ENCODE measurements around the gene FAM83G.

The FAM83G gene

GRCh38 chr17:18951941-18952842 lies 52.4 kb downstream of the FAM83G start, which contains the start of gene SLC5A10:
Gene SLC5A10, plus strand, starts transcription at chr17:18952165. Its CDS starts 41 bp downstream, at chr17:18952206.
- Histone ChIP-seq H2BK5ac (ENCODE audit: low read length) (peak within 1 kb of the TSS; percentile 42), H3K23ac (ENCODE audit: low read depth, low read length, poor library complexity) (no peak within 1 kb of the TSS), H2BK12ac (ENCODE audit: low read length) (peak within 1 kb of the TSS; percentile 86), H4K91ac (ENCODE audit: low read depth, low read length, poor library complexity) (peak within 1 kb of the TSS; percentile 49), H3K9me3 (replicated peaks in 1 of 2; ENCODE audit: control insufficient read depth in 2 of 2, insufficient read depth in 1 of 2, low read depth in 1 of 2, low read length in 2 of 2) (no peaks in the 10 kb centered on the region), H3K27me3 (ENCODE audit: control insufficient read depth in 3 of 3, insufficient read depth in 3 of 3, low read depth in 1 of 3, low read length in 3 of 3) (peaks cover 0 to 16% (median 2%) of the 10 kb centered on the region in 3 experiments), H2BK15ac (ENCODE audit: low read length) (peak within 1 kb of the TSS; percentile 88), H3K9ac (ENCODE audit: low read depth, low read length, poor library complexity) (peak within 1 kb of the TSS; percentile 78), H2AK5ac (ENCODE audit: low read depth, low read length) (peak within 1 kb of the TSS; percentile 90), H2BK120ac (ENCODE audit: low read depth, low read length) (no peak within 1 kb of the TSS), H3K4ac (ENCODE audit: low read length) (no peak within 1 kb of the TSS), H2AFZ (ENCODE audit: low read length) (no peak within 1 kb of the TSS), H3K4me3 (ENCODE audit: low read length in 2 of 2) (no peak within 1 kb of the TSS), H3K4me2 (ENCODE audit: insufficient read depth, low read length, poor library complexity, severe bottlenecking) (no peak within 1 kb of the TSS), H4K8ac (ENCODE audit: low read depth, low read length) (no peak within 1 kb of the TSS), H3K79me1 (ENCODE audit: low read depth, low read length) (peaks cover 2% of the 10 kb centered on the region), H3K36me3 (replicated peaks in 1 of 2; ENCODE audit: control insufficient read depth in 2 of 2, insufficient read depth in 2 of 2, low read length in 2 of 2) (no peaks in the 10 kb centered on the region), H3K4me1 (ENCODE audit: control insufficient read depth in 2 of 2, insufficient read depth in 1 of 2, low read depth in 1 of 2, low read length in 2 of 2) (peaks cover 0 to 3% of the 10 kb centered on the region in 2 donors), H3K18ac (ENCODE audit: low read length) (peak within 1 kb of the TSS; percentile 84), H3K27ac (replicated peaks; ENCODE audit: low read length) (no peak within 1 kb of the TSS), H3K14ac (ENCODE audit: low read length) (no peak within 1 kb of the TSS)
- no peak for DNase-seq (ENCODE audit: low spot score)
- no CpG with 5 or more reads among the region's 17 CpGs for WGBS, 2 donors (ENCODE audit: extremely low coverage in 2 of 2, insufficient read length in 2 of 2, insufficient replicate concordance in 1 of 2)

- no peak overlapping the region for H3K4me2 ChIP-seq (ENCODE audit: insufficient read depth, low read length, poor library complexity, severe bottlenecking)
- peaks cover 0 to 3% of the 10 kb centered on the region in 2 donors for H3K4me1 ChIP-seq (ENCODE audit: control insufficient read depth in 2 of 2, insufficient read depth in 1 of 2, low read depth in 1 of 2, low read length in 2 of 2)
- peak overlapping the region; percentile 42 for H2BK5ac ChIP-seq (ENCODE audit: low read length)
- peak overlapping the region; percentile 75 for H2BK12ac ChIP-seq (ENCODE audit: low read length)
- H4K8ac ChIP-seq (ENCODE audit: low read depth, low read length) = no peak overlapping the region
- H3K27me3 ChIP-seq (ENCODE audit: control insufficient read depth in 3 of 3, insufficient read depth in 3 of 3, low read depth in 1 of 3, low read length in 3 of 3) = peaks cover 0 to 23% (median 2%) of the 10 kb centered on the region in 3 experiments
- H2BK120ac ChIP-seq (ENCODE audit: low read depth, low read length) = no peak overlapping the region
- H3K14ac ChIP-seq (ENCODE audit: low read length) = no peak overlapping the region
- no peak overlapping the region for H3K4me3 ChIP-seq (ENCODE audit: low read length in 2 of 2)
- peaks cover 2% of the 10 kb centered on the region for H3K79me1 ChIP-seq (ENCODE audit: low read depth, low read length)
- H3K9me3 ChIP-seq (replicated peaks in 1 of 2; ENCODE audit: control insufficient read depth in 2 of 2, insufficient read depth in 1 of 2, low read depth in 1 of 2, low read length in 2 of 2) = no peaks in the 10 kb centered on the region
- H3K9ac ChIP-seq (ENCODE audit: low read depth, low read length, poor library complexity) = peak overlapping the region; percentile 78
- H2BK15ac ChIP-seq (ENCODE audit: low read length) = peak overlapping the region; percentile 10
- peak overlapping the region; percentile 49 for H4K91ac ChIP-seq (ENCODE audit: low read depth, low read length, poor library complexity)
- DNase-seq (ENCODE audit: low spot score) = no peak
- no CpG with 5 or more reads among the region's 34 CpGs for WGBS, 2 donors (ENCODE audit: extremely low coverage in 2 of 2, insufficient read length in 2 of 2, insufficient replicate concordance in 1 of 2)
- no peak overlapping the region for H2AFZ ChIP-seq (ENCODE audit: low read length)
- H2AK5ac ChIP-seq (ENCODE audit: low read depth, low read length) = peak overlapping the region; percentile 90
- no peak overlapping the region for H3K4ac ChIP-seq (ENCODE audit: low read length)
- no peak overlapping the region for H3K27ac ChIP-seq (replicated peaks; ENCODE audit: low read length)
- H3K18ac ChIP-seq (ENCODE audit: low read length) = peak overlapping the region; percentile 70
- H3K36me3 ChIP-seq (replicated peaks in 1 of 2; ENCODE audit: control insufficient read depth in 2 of 2, insufficient read depth in 2 of 2, low read length in 2 of 2) = no peaks in the 10 kb centered on the region
- no peak overlapping the region for H3K23ac ChIP-seq (ENCODE audit: low read depth, low read length, poor library complexity)
These were observed 53.3 kb downstream of the FAM83G start for GRCh38 chr17:18950944-18951905.

- Histone ChIP-seq H3K27ac (replicated peaks; ENCODE audit: low read length) (no peak overlapping the region), H3K23ac (ENCODE audit: low read depth, low read length, poor library complexity) (no peak overlapping the region), H2BK15ac (ENCODE audit: low read length) (no peak overlapping the region), H4K8ac (ENCODE audit: low read depth, low read length) (no peak overlapping the region), H3K9ac (ENCODE audit: low read depth, low read length, poor library complexity) (no peak overlapping the region), H3K4me1 (ENCODE audit: control insufficient read depth in 2 of 2, insufficient read depth in 1 of 2, low read depth in 1 of 2, low read length in 2 of 2) (peaks cover 0 to 9% of the 10 kb centered on the region in 2 donors), H3K27me3 (ENCODE audit: control insufficient read depth in 3 of 3, insufficient read depth in 3 of 3, low read depth in 1 of 3, low read length in 3 of 3) (peaks cover 0 to 31% (median 2%) of the 10 kb centered on the region in 3 experiments), H3K18ac (ENCODE audit: low read length) (no peak overlapping the region), H2BK12ac (ENCODE audit: low read length) (no peak overlapping the region), H3K36me3 (replicated peaks in 1 of 2; ENCODE audit: control insufficient read depth in 2 of 2, insufficient read depth in 2 of 2, low read length in 2 of 2) (no peaks in the 10 kb centered on the region), H3K4me2 (ENCODE audit: insufficient read depth, low read length, poor library complexity, severe bottlenecking) (no peak overlapping the region), H4K91ac (ENCODE audit: low read depth, low read length, poor library complexity) (no peak overlapping the region), H3K9me3 (replicated peaks in 1 of 2; ENCODE audit: control insufficient read depth in 2 of 2, insufficient read depth in 1 of 2, low read depth in 1 of 2, low read length in 2 of 2) (no peaks in the 10 kb centered on the region), H3K79me1 (ENCODE audit: low read depth, low read length) (peaks cover 2% of the 10 kb centered on the region), H3K4ac (ENCODE audit: low read length) (no peak overlapping the region), H2BK5ac (ENCODE audit: low read length) (no peak overlapping the region), H2AK5ac (ENCODE audit: low read depth, low read length) (no peak overlapping the region), H3K4me3 (ENCODE audit: low read length in 2 of 2) (no peak overlapping the region), H2BK120ac (ENCODE audit: low read depth, low read length) (no peak overlapping the region), H2AFZ (ENCODE audit: low read length) (no peak overlapping the region), H3K14ac (ENCODE audit: low read length) (no peak overlapping the region)
- DNase-seq (ENCODE audit: low spot score) = no peak
- WGBS, 2 donors (ENCODE audit: extremely low coverage in 2 of 2, insufficient read length in 2 of 2, insufficient replicate concordance in 1 of 2) = no CpG with 5 or more reads among the region's 4 CpGs
These were observed 54.2 kb downstream of the FAM83G start for GRCh38 chr17:18950346-18950745.
